Measurements from ENCODE around the gene STRIP2. TPM values are rescaled to one million over a fixed set of nuclear protein-coding genes. Genes with fewer than 3 reads are reported as not detected.

STRIP2 gene
- polyA plus RNA-seq, 1 donor (not counting 4 experiments of a cell fraction or from before 2014, with no cell fraction given), result 12.5 TPM

GRCh38 chr7:129422727-129423126, 11.5 kb upstream of the STRIP2 start:
- H2AFZ ChIP-seq (ENCODE audit: control insufficient read depth, low read length), result no peak overlapping the region
- H3K9me3 ChIP-seq (ENCODE audit: control insufficient read depth, low read depth, low read length), result no peaks in the 10 kb centered on the region
- TF ChIP-seq, protein P1, sequence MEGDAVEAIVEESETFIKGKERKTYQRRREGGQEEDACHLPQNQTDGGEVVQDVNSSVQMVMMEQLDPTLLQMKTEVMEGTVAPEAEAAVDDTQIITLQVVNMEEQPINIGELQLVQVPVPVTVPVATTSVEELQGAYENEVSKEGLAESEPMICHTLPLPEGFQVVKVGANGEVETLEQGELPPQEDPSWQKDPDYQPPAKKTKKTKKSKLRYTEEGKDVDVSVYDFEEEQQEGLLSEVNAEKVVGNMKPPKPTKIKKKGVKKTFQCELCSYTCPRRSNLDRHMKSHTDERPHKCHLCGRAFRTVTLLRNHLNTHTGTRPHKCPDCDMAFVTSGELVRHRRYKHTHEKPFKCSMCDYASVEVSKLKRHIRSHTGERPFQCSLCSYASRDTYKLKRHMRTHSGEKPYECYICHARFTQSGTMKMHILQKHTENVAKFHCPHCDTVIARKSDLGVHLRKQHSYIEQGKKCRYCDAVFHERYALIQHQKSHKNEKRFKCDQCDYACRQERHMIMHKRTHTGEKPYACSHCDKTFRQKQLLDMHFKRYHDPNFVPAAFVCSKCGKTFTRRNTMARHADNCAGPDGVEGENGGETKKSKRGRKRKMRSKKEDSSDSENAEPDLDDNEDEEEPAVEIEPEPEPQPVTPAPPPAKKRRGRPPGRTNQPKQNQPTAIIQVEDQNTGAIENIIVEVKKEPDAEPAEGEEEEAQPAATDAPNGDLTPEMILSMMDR (optimal IDR thresholded peaks at IDR 0.05 in 1 of 3, IDR thresholded peaks at IDR 0.05 in 1 of 3, conservative IDR thresholded peaks at IDR 0.05 in 1 of 3; ENCODE audit: extremely low read depth in 1 of 3, insufficient read depth in 2 of 3, low read length in 3 of 3), result no peak
- TF ChIP-seq EZH2 (IDR thresholded peaks at IDR 0.05; ENCODE audit: low read length), result no peak
- no peak for FAIRE-seq
- dilution Hi-C loops (cut with MboI; ENCODE audit: extremely low pct_ligation_motif_present, low sequenced_read_pairs), result no loop called here
- no peaks in the 10 kb centered on the region for H4K20me1 ChIP-seq (ENCODE audit: control insufficient read depth, extremely low read depth, insufficient read depth, low read length)
- peaks cover 11 to 15% of the 10 kb centered on the region in 2 experiments for H3K36me3 ChIP-seq (ENCODE audit: control insufficient read depth in 2 of 2, extremely low read depth in 1 of 2, insufficient read depth in 2 of 2, low read length in 2 of 2)
- H3K4me3 ChIP-seq (ENCODE audit: control insufficient read depth in 2 of 3, extremely low read depth in 1 of 3, insufficient read depth in 2 of 3, low read depth in 1 of 3, low read length in 3 of 3), result no peak overlapping the region
- H3K27ac ChIP-seq (ENCODE audit: control insufficient read depth, insufficient read depth, low read length), result no peak overlapping the region
- no peaks in the 10 kb centered on the region for H3K27me3 ChIP-seq (ENCODE audit: control insufficient read depth, extremely low read depth, insufficient read depth, low read length)
- no peak overlapping the region for H3K9ac ChIP-seq (ENCODE audit: control insufficient read depth, extremely low read depth, insufficient read depth, low read length)
- no peak overlapping the region for H3K4me2 ChIP-seq (ENCODE audit: control insufficient read depth, extremely low read depth, insufficient read depth, low read depth, low read length)
- H3K9me1 ChIP-seq (ENCODE audit: control insufficient read depth, extremely low read depth, insufficient read depth, low read length), result no peaks in the 10 kb centered on the region
- peaks cover 4% of the 10 kb centered on the region for H3K4me1 ChIP-seq (ENCODE audit: control insufficient read depth, extremely low read depth, insufficient read depth, low read length)
- no peak for DNase-seq (ENCODE audit: low read depth, low spot score)
- H3K79me2 ChIP-seq (ENCODE audit: control insufficient read depth, insufficient read depth, low read length), result no peaks in the 10 kb centered on the region

- Histone ChIP-seq H3K4me1 (ENCODE audit: control insufficient read depth, extremely low read depth, insufficient read depth, low read length) (peaks cover 4% of the 10 kb centered on the region), H4K20me1 (ENCODE audit: control insufficient read depth, extremely low read depth, insufficient read depth, low read length) (no peaks in the 10 kb centered on the region), H3K9me1 (ENCODE audit: control insufficient read depth, extremely low read depth, insufficient read depth, low read length) (no peaks in the 10 kb centered on the region), H3K4me3 (ENCODE audit: control insufficient read depth in 2 of 3, extremely low read depth in 1 of 3, insufficient read depth in 2 of 3, low read depth in 1 of 3, low read length in 3 of 3) (no peak overlapping the region), H3K27me3 (ENCODE audit: control insufficient read depth, extremely low read depth, insufficient read depth, low read length) (no peaks in the 10 kb centered on the region), H3K9me3 (ENCODE audit: control insufficient read depth, low read depth, low read length) (no peaks in the 10 kb centered on the region), H3K79me2 (ENCODE audit: control insufficient read depth, insufficient read depth, low read length) (no peaks in the 10 kb centered on the region), H3K27ac (ENCODE audit: control insufficient read depth, insufficient read depth, low read length) (no peak overlapping the region), H3K4me2 (ENCODE audit: control insufficient read depth, extremely low read depth, insufficient read depth, low read depth, low read length) (no peak overlapping the region), H3K9ac (ENCODE audit: control insufficient read depth, extremely low read depth, insufficient read depth, low read length) (no peak overlapping the region), H2AFZ (ENCODE audit: control insufficient read depth, low read length) (no peak overlapping the region), H3K36me3 (ENCODE audit: control insufficient read depth in 2 of 2, extremely low read depth in 1 of 2, insufficient read depth in 2 of 2, low read length in 2 of 2) (peaks cover 13 to 15% of the 10 kb centered on the region in 2 experiments)
- no peak for FAIRE-seq
- dilution Hi-C loops (cut with MboI; ENCODE audit: extremely low pct_ligation_motif_present, low sequenced_read_pairs), result no loop called here
- DNase-seq (ENCODE audit: low read depth, low spot score), result no peak
- no peak for TF ChIP-seq EZH2 (IDR thresholded peaks at IDR 0.05; ENCODE audit: low read length)
- TF ChIP-seq, protein P1 (optimal IDR thresholded peaks at IDR 0.05 in 1 of 3, IDR thresholded peaks at IDR 0.05 in 1 of 3, conservative IDR thresholded peaks at IDR 0.05 in 1 of 3; ENCODE audit: extremely low read depth in 1 of 3, insufficient read depth in 2 of 3, low read length in 3 of 3), result no peak
Observed at GRCh38 chr7:129423700-129424410, 10.4 kb upstream of the STRIP2 start.
